Measurements from ENCODE around the gene BARHL1. TPM values are rescaled to one million over a fixed set of nuclear protein-coding genes. Genes with fewer than 3 reads are reported as not detected.

BARHL1 gene
- total and polyA plus RNA-seq, 2 experiments from 2014 or later, result not detected

GRCh38 chr9:132543960-132544359 lies 38.4 kb upstream of the BARHL1 start:
- Histone ChIP-seq H3K4me1 (ENCODE audit: insufficient read depth) (peaks cover 10% of the 10 kb centered on the region; the same call in 1 of the 2 replicates), H3K4me3 (no peak overlapping the region), H2AFZ (no peak overlapping the region), H3K4me2 (no peak overlapping the region), H4K20me1 (replicated peaks; ENCODE audit: insufficient read depth) (no peaks in the 10 kb centered on the region), H3K9me2 (ENCODE audit: insufficient read depth) (no peaks in the 10 kb centered on the region), H3K27me3 (ENCODE audit: insufficient read depth) (no peaks in the 10 kb centered on the region), H3K36me3 (ENCODE audit: insufficient read depth) (no peaks in the 10 kb centered on the region), H3K27ac (ENCODE audit: low read depth) (no peak overlapping the region), H3F3A (replicated peaks; ENCODE audit: low read depth) (no peaks in the 10 kb centered on the region), H3K79me2 (replicated peaks; ENCODE audit: insufficient read depth) (no peaks in the 10 kb centered on the region)
- Mint-ChIP-seq H3K9me3 (no peaks in the 10 kb centered on the region), H3K36me3 (ENCODE audit: low read depth) (no peaks in the 10 kb centered on the region; the same call in 2 of the 3 replicates), H3K4me1 (peaks cover 35% of the 10 kb centered on the region), H3K27me3 (ENCODE audit: insufficient read depth, low read depth, poor library complexity) (peaks cover 20% of the 10 kb centered on the region), H3K27ac (no peak overlapping the region), H3K4me3 (no peak overlapping the region)
- DNase-seq (ENCODE audit: low spot score) (peak; percentile 31), ATAC-seq (peak; percentile 6; the same call in 2 of the 3 replicates)
- TF ChIP-seq CTCF (conservative IDR thresholded peaks at IDR 0.05; ENCODE audit: low read depth in 2 of 2) (no peak), ZNF114 (CRISPR knock-in tag; IDR thresholded peaks at IDR 0.05) (no peak), REST (IDR thresholded peaks at IDR 0.05; ENCODE audit: unreplicated experiment) (no peak), STAT1 (IDR thresholded peaks at IDR 0.05; ENCODE audit: unreplicated experiment) (no peak), ZNF462 (CRISPR knock-in tag; IDR thresholded peaks at IDR 0.05) (no peak), NANOG (IDR thresholded peaks at IDR 0.05; ENCODE audit: borderline replicate concordance) (no peak), ZNF331 (CRISPR knock-in tag; IDR thresholded peaks at IDR 0.05; ENCODE audit: low read depth) (no peak), ETS1 (IDR thresholded peaks at IDR 0.05) (no peak), EZH2phosphoT487 (IDR thresholded peaks at IDR 0.05; ENCODE audit: unreplicated experiment) (no peak), POLR2AphosphoS5 (IDR thresholded peaks at IDR 0.05; ENCODE audit: low read depth) (no peak), EZH2 (IDR thresholded peaks at IDR 0.05; ENCODE audit: low read depth, unreplicated experiment) (no peak), CREB1 (CRISPR knock-in tag; IDR thresholded peaks at IDR 0.05; ENCODE audit: low read depth) (no peak), JUNB (IDR thresholded peaks at IDR 0.05; ENCODE audit: unreplicated experiment) (no peak)
